Measurements from ENCODE around the gene HAUS8. TPM values are rescaled to one million over a fixed set of nuclear protein-coding genes. Genes with fewer than 3 reads are reported as not detected.
A peak's percentile ranks its signal among the peaks of the same experiment; 100 is the strongest.

Gene HAUS8
- total and polyA plus RNA-seq, 2 of the 8 experiments (the other 6 are each of a cell fraction or from before 2014, with no cell fraction given): 18.4 to 23.2 TPM

- Histone ChIP-seq H4K20me1 (replicated peaks in 1 of 2; ENCODE audit: control insufficient read depth in 1 of 2, insufficient read depth in 2 of 2, low read length in 2 of 2) (peaks cover 8 to 12% of the 10 kb centered on the region in 2 experiments), H4K91ac (replicated peaks; ENCODE audit: insufficient read length, low read length) (no peak overlapping the region), H3K14ac (ENCODE audit: insufficient read length) (no peak overlapping the region), H2AK5ac (ENCODE audit: low read depth, low read length) (0 out of 2 replicates have a peak overlapping the region, but pooled peaks have one; percentile 67), H3K9ac (replicated peaks in 1 of 4; ENCODE audit: extremely low read depth in 1 of 4, low read depth in 3 of 4, low read length in 3 of 4) (no peak overlapping the region), H3K4me2 (ENCODE audit: insufficient read depth in 1 of 2, low read depth in 2 of 2, low read length in 2 of 2) (no peak overlapping the region), H2BK120ac (replicated peaks; ENCODE audit: low read depth, low read length) (no peak overlapping the region), H2BK15ac (ENCODE audit: low read length) (no peak overlapping the region), H3K23ac (ENCODE audit: insufficient read length) (no peak overlapping the region), H3K4ac (replicated peaks; ENCODE audit: insufficient read length, low read depth, low read length) (no peak overlapping the region), H4K8ac (ENCODE audit: extremely low read depth, insufficient read depth, low read length) (no peak overlapping the region), H3K36me3 (ENCODE audit: control insufficient read depth in 2 of 4, insufficient read depth in 4 of 4, low read length in 3 of 4) (no peaks in the 10 kb centered on the region), H2AFZ (ENCODE audit: low read length) (no peak overlapping the region), H3K27ac (ENCODE audit: low read depth, low read length) (no peak overlapping the region), H3K23me2 (ENCODE audit: low read depth, low read length) (peaks cover 2% of the 10 kb centered on the region; the same call in 1 of the 2 replicates), H2BK20ac (ENCODE audit: low read length) (no peak overlapping the region), H3K79me1 (ENCODE audit: low read depth, low read length) (peaks cover 2% of the 10 kb centered on the region; the same call in 1 of the 2 replicates), H3K4me3 (ENCODE audit: extremely low read depth in 1 of 4, insufficient read depth in 2 of 4, low read depth in 3 of 4, low read length in 4 of 4) (no peak overlapping the region), H3K79me2 (ENCODE audit: control insufficient read depth in 1 of 2, insufficient read depth in 2 of 2, low read length in 2 of 2) (no peaks in the 10 kb centered on the region), H3K18ac (ENCODE audit: extremely low read depth, low read length) (no peak overlapping the region; the same call in 1 of the 2 replicates), H4K5ac (ENCODE audit: insufficient read length, low read depth, low read length) (no peak overlapping the region), H3K27me3 (replicated peaks in 1 of 4; ENCODE audit: control insufficient read depth in 3 of 4, extremely low read depth in 1 of 4, insufficient read depth in 3 of 4, low read length in 3 of 4) (no peaks in the 10 kb centered on the region), H3K56ac (replicated peaks; ENCODE audit: insufficient read length, low read depth, low read length) (no peak overlapping the region), H3K4me1 (replicated peaks in 1 of 4; ENCODE audit: control insufficient read depth in 3 of 4, insufficient read depth in 4 of 4, low read length in 3 of 4) (peaks cover 5 to 18% (median 13%) of the 10 kb centered on the region in 4 experiments), H3K9me3 (ENCODE audit: insufficient read depth in 2 of 2, low read depth in 1 of 2, low read length in 1 of 2) (no peaks in the 10 kb centered on the region), H2BK5ac (ENCODE audit: low read depth, low read length) (0 out of 2 replicates have a peak overlapping the region, but pooled peaks have one; percentile 60), H2BK12ac (ENCODE audit: low read depth, low read length) (no peak overlapping the region)
- DNase-seq (ENCODE audit: low read depth in 1 of 2, low spot score in 2 of 2) (no peak), FAIRE-seq (no peak)
- ChIA-PET POLR2A (ENCODE audit: partially characterized antibody) (no interaction called here), CTCF (ENCODE audit: partially characterized antibody) (interaction anchor here (1.2 kb wide), 1 partner anchor 47 kb away, joined by 3 read pairs; no protein-coding TSS in a partner anchor)
- WGBS, 2 experiments (ENCODE audit: extremely low coverage in 1 of 2, insufficient coverage in 1 of 2, insufficient read length in 1 of 2, insufficient replicate concordance in 2 of 2, low coverage in 1 of 2, low lambda C conversion rate in 2 of 2, missing lambda C conversion rate in 1 of 2): 78% methylated on average over 17 of the region's 17 CpGs; no CpG with 5 or more reads in 1 of the 2 experiments
- no peak for TF ChIP-seq GTF2F1 (IDR thresholded peaks at IDR 0.05; ENCODE audit: borderline replicate concordance, low read depth, low read length)
- no peak for TF ChIP-seq EZH2 (IDR thresholded peaks at IDR 0.05; ENCODE audit: low read depth, low read length, severe bottlenecking)
- no peak for TF ChIP-seq USF2 (IDR thresholded peaks at IDR 0.05; ENCODE audit: low read length)
- TF ChIP-seq ATF2 (IDR thresholded peaks at IDR 0.05; ENCODE audit: low read length): no peak
- no peak for TF ChIP-seq RBBP5 (IDR thresholded peaks at IDR 0.05; ENCODE audit: borderline replicate concordance, low read depth, low read length)
- TF ChIP-seq EP300 (IDR thresholded peaks at IDR 0.05; ENCODE audit: borderline replicate concordance in 1 of 2, low read depth in 2 of 2, low read length in 2 of 2): no peak
- no peak for TF ChIP-seq BCL11A (IDR thresholded peaks at IDR 0.05; ENCODE audit: low read depth in 2 of 2, low read length in 2 of 2)
- no peak for TF ChIP-seq HDAC6 (IDR thresholded peaks at IDR 0.05; ENCODE audit: low read depth, low read length)
These were observed 37.0 kb upstream of the HAUS8 start for GRCh38 chr19:17112271-17112670.

Measured in H1 (cell line).